ENCODE data around the gene SPSB1.

Gene SPSB1

GRCh38 chr1:9314111-9314510, 21.4 kb downstream of the SPSB1 start:
- CTCF ChIA-PET, result no interaction called here
- Histone ChIP-seq H3K36me3 (ENCODE audit: control insufficient read depth in 2 of 2, insufficient read depth in 1 of 2, low read length in 2 of 2) (peaks cover 0 to 3% of the 10 kb centered on the region in 2 experiments; a peak in 1 of 3 replicates), H3K27ac (ENCODE audit: extremely low read depth, low read depth, low read length) (no peak overlapping the region), H3K4me3 (ENCODE audit: low read depth, low read length) (no peak overlapping the region), H3K9me3 (ENCODE audit: control insufficient read depth, insufficient read depth, low read depth, low read length) (no peaks in the 10 kb centered on the region), H3K4me1 (ENCODE audit: control insufficient read depth, insufficient read depth, low read length) (peaks cover 9% of the 10 kb centered on the region)
- POLR2A ChIA-PET, result no interaction called here
- TF ChIP-seq ZFP41 (tag by site-specific recombination; IDR thresholded peaks at IDR 0.05; ENCODE audit: borderline replicate concordance), result no peak
- no peak for TF ChIP-seq TSHZ1 (tag by site-specific recombination; IDR thresholded peaks at IDR 0.05; ENCODE audit: borderline replicate concordance)
- TF ChIP-seq ZNF266 (tag by site-specific recombination; IDR thresholded peaks at IDR 0.05; ENCODE audit: low read depth), result no peak
- TF ChIP-seq PRDM6 (tag by site-specific recombination; IDR thresholded peaks at IDR 0.05), result no peak
- no peak for TF ChIP-seq ZNF280D (tag by site-specific recombination; IDR thresholded peaks at IDR 0.05)
- no peak for TF ChIP-seq ZNF426 (tag by site-specific recombination; IDR thresholded peaks at IDR 0.05)
- TF ChIP-seq ZNF202 (tag by site-specific recombination; IDR thresholded peaks at IDR 0.05; ENCODE audit: borderline replicate concordance), result no peak
- no peak for TF ChIP-seq ZNF624 (tag by site-specific recombination; IDR thresholded peaks at IDR 0.05)

GRCh38 chr1:9314711-9315379, 22.2 kb downstream of the SPSB1 start:
- no peak overlapping the region for H3K27ac ChIP-seq (ENCODE audit: extremely low read depth, low read depth, low read length)
- POLR2A ChIA-PET, result no interaction called here

More at GRCh38 chr1:9314711-9315379, 22.2 kb downstream of the SPSB1 start:
- no peaks in the 10 kb centered on the region for H3K9me3 ChIP-seq (ENCODE audit: control insufficient read depth, insufficient read depth, low read depth, low read length)
- no peak overlapping the region for H3K4me3 ChIP-seq (ENCODE audit: low read depth, low read length)
- TF ChIP-seq HOXC10 (CRISPR knock-in tag; IDR thresholded peaks at IDR 0.05) (no peak), FEZF1 (tag by site-specific recombination; IDR thresholded peaks at IDR 0.05) (no peak), ZNF585B (tag by site-specific recombination; IDR thresholded peaks at IDR 0.05) (no peak), ZNF416 (tag by site-specific recombination; IDR thresholded peaks at IDR 0.05) (no peak), ZNF366 (tag by site-specific recombination; conservative IDR thresholded peaks at IDR 0.05) (no peak), ZNF660 (tag by site-specific recombination; IDR thresholded peaks at IDR 0.05) (no peak), ZBTB17 (tag by site-specific recombination; IDR thresholded peaks at IDR 0.05) (no peak), ZNF146 (tag by site-specific recombination; IDR thresholded peaks at IDR 0.05) (no peak), ZNF121 (tag by site-specific recombination; IDR thresholded peaks at IDR 0.05) (no peak)
- H3K36me3 ChIP-seq (ENCODE audit: control insufficient read depth in 2 of 2, insufficient read depth in 1 of 2, low read length in 2 of 2), result peaks cover 0 to 3% of the 10 kb centered on the region in 2 experiments; a peak in 1 of 3 replicates
- CTCF ChIA-PET, result interaction anchor here (0.5 kb wide), 1 partner anchor 207 kb away, joined by 3 read pairs; no protein-coding TSS in a partner anchor
- peaks cover 9% of the 10 kb centered on the region for H3K4me1 ChIP-seq (ENCODE audit: control insufficient read depth, insufficient read depth, low read length)
